ENCODE data around the gene SCYL1.

Gene SCYL1

GRCh38 chr11:65493367-65494176 is 31.3 kb upstream of the SCYL1 start:
- peak in 1 of 2 experiments; percentile 79 for DNase-seq

- DNase-seq: peak; percentile 44 to 79
Measured at GRCh38 chr11:65496304-65497140, 28.4 kb upstream of the SCYL1 start.

DNA sequence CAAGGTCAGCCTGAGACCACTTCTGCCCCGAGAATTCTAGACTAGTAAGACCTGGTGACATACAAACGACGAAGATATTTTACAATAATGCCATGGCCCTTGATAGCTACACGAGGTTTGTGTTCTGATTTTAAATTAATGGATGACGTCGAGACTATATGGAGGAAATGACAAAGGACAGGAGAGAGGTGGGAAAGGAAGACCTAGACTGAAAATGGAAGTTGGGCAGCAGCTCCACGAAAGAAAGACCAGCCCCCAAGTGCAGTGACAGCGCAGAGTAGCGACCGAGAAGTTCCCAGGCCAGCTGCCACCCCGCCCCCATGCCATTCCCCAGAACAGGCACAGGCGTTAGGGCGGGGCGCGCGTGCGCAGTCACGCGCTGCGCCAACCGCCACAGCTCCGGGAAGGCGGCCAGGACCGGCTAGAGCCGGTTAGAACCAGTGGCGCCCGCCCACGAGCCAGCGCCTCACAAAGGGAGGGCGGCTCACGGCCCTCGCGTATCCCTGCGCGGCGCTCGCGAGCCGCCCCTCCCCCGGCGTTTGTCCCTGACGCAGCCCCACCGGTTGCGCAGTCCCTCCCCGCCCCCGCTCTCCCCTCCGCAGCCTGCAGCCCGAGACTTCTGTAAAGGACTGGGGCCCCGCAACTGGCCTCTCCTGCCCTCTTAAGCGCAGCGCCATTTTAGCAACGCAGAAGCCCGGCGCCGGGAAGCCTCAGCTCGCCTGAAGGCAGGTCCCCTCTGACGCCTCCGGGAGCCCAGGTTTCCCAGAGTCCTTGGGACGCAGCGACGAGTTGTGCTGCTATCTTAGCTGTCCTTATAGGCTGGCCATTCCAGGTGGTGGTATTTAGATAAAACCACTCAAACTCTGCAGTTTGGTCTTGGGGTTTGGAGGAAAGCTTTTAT is 27.5 kb upstream of the SCYL1 start:
- DNase-seq: peak; percentile 99 to 100

DNA sequence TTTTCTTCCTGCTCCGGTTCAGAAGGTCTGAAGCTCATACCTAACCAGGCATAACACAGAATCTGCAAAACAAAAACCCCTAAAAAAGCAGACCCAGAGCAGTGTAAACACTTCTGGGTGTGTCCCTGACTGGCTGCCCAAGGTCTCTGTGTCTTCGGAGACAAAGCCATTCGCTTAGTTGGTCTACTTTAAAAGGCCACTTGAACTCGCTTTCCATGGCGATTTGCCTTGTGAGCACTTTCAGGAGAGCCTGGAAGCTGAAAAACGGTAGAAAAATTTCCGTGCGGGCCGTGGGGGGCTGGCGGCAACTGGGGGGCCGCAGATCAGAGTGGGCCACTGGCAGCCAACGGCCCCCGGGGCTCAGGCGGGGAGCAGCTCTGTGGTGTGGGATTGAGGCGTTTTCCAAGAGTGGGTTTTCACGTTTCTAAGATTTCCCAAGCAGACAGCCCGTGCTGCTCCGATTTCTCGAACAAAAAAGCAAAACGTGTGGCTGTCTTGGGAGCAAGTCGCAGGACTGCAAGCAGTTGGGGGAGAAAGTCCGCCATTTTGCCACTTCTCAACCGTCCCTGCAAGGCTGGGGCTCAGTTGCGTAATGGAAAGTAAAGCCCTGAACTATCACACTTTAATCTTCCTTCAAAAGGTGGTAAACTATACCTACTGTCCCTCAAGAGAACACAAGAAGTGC is 26.7 kb upstream of the SCYL1 start:
- DNase-seq: peak; percentile 78 to 80

GRCh38 chr11:65498727-65498976 is 26.2 kb upstream of the SCYL1 start:
- DNase-seq: no peak

DNA sequence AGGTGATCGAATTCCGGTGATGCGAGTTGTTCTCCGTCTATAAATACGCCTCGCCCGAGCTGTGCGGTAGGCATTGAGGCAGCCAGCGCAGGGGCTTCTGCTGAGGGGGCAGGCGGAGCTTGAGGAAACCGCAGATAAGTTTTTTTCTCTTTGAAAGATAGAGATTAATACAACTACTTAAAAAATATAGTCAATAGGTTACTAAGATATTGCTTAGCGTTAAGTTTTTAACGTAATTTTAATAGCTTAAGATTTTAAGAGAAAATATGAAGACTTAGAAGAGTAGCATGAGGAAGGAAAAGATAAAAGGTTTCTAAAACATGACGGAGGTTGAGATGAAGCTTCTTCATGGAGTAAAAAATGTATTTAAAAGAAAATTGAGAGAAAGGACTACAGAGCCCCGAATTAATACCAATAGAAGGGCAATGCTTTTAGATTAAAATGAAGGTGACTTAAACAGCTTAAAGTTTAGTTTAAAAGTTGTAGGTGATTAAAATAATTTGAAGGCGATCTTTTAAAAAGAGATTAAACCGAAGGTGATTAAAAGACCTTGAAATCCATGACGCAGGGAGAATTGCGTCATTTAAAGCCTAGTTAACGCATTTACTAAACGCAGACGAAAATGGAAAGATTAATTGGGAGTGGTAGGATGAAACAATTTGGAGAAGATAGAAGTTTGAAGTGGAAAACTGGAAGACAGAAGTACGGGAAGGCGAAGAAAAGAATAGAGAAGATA is 25.7 kb upstream of the SCYL1 start, which contains the start of gene MALAT1:
TSS of gene MALAT1 (plus strand) at position 69 of the 736 bp plus-strand sequence.
- peak; percentile 84 to 97 for DNase-seq

DNA sequence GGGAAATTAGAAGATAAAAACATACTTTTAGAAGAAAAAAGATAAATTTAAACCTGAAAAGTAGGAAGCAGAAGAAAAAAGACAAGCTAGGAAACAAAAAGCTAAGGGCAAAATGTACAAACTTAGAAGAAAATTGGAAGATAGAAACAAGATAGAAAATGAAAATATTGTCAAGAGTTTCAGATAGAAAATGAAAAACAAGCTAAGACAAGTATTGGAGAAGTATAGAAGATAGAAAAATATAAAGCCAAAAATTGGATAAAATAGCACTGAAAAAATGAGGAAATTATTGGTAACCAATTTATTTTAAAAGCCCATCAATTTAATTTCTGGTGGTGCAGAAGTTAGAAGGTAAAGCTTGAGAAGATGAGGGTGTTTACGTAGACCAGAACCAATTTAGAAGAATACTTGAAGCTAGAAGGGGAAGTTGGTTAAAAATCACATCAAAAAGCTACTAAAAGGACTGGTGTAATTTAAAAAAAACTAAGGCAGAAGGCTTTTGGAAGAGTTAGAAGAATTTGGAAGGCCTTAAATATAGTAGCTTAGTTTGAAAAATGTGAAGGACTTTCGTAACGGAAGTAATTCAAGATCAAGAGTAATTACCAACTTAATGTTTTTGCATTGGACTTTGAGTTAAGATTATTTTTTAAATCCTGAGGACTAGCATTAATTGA is 25.0 kb upstream of the SCYL1 start:
- peak in 1 of 2 experiments; percentile 63 for DNase-seq

GRCh38 chr11:65500387-65501185 is 24.3 kb upstream of the SCYL1 start:
- DNase-seq: peak; percentile 37 to 65

- DNase-seq: peak; percentile 38 to 58
Measured at GRCh38 chr11:65501186-65501471, 23.8 kb upstream of the SCYL1 start.

DNA sequence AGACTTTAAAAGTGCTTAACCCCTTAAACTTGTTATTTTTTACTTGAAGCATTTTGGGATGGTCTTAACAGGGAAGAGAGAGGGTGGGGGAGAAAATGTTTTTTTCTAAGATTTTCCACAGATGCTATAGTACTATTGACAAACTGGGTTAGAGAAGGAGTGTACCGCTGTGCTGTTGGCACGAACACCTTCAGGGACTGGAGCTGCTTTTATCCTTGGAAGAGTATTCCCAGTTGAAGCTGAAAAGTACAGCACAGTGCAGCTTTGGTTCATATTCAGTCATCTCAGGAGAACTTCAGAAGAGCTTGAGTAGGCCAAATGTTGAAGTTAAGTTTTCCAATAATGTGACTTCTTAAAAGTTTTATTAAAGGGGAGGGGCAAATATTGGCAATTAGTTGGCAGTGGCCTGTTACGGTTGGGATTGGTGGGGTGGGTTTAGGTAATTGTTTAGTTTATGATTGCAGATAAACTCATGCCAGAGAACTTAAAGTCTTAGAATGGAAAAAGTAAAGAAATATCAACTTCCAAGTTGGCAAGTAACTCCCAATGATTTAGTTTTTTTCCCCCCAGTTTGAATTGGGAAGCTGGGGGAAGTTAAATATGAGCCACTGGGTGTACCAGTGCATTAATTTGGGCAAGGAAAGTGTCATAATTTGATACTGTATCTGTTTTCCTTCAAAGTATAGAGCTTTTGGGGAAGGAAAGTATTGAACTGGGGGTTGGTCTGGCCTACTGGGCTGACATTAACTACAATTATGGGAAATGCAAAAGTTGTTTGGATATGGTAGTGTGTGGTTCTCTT is 23.2 kb upstream of the SCYL1 start:
- DNase-seq: peak in 1 of 2 experiments; percentile 62

DNA sequence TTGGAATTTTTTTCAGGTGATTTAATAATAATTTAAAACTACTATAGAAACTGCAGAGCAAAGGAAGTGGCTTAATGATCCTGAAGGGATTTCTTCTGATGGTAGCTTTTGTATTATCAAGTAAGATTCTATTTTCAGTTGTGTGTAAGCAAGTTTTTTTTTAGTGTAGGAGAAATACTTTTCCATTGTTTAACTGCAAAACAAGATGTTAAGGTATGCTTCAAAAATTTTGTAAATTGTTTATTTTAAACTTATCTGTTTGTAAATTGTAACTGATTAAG is 22.7 kb upstream of the SCYL1 start:
- DNase-seq: no peak

- peak in 1 of 2 experiments; percentile 58 for DNase-seq
Measured at GRCh38 chr11:65502555-65503367, 22.1 kb upstream of the SCYL1 start.

DNA sequence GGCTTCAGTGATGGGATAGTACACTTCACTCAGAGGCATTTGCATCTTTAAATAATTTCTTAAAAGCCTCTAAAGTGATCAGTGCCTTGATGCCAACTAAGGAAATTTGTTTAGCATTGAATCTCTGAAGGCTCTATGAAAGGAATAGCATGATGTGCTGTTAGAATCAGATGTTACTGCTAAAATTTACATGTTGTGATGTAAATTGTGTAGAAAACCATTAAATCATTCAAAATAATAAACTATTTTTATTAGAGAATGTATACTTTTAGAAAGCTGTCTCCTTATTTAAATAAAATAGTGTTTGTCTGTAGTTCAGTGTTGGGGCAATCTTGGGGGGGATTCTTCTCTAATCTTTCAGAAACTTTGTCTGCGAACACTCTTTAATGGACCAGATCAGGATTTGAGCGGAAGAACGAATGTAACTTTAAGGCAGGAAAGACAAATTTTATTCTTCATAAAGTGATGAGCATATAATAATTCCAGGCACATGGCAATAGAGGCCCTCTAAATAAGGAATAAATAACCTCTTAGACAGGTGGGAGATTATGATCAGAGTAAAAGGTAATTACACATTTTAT is 21.4 kb upstream of the SCYL1 start:
- no peak for DNase-seq

GRCh38 chr11:65503949-65504673 is 20.8 kb upstream of the SCYL1 start:
- peak in 1 of 2 experiments; percentile 73 for DNase-seq

- DNase-seq: peak in 1 of 2 experiments; percentile 51
Measured at GRCh38 chr11:65504674-65505465, 20.0 kb upstream of the SCYL1 start.

- peak in 1 of 2 experiments; percentile 52 for DNase-seq
Measured at GRCh38 chr11:65505466-65506289, 19.2 kb upstream of the SCYL1 start.

Data from NCI-H526 (cell line).